ENCODE data around the gene SLC30A10. TPM values are rescaled to one million over a fixed set of nuclear protein-coding genes. Genes with fewer than 3 reads are reported as not detected.
A peak's percentile ranks its signal among the peaks of the same experiment; 100 is the strongest.

SLC30A10 gene
- total RNA-seq, 1 experiment from 2014 or later = 0.09 TPM

DNA sequence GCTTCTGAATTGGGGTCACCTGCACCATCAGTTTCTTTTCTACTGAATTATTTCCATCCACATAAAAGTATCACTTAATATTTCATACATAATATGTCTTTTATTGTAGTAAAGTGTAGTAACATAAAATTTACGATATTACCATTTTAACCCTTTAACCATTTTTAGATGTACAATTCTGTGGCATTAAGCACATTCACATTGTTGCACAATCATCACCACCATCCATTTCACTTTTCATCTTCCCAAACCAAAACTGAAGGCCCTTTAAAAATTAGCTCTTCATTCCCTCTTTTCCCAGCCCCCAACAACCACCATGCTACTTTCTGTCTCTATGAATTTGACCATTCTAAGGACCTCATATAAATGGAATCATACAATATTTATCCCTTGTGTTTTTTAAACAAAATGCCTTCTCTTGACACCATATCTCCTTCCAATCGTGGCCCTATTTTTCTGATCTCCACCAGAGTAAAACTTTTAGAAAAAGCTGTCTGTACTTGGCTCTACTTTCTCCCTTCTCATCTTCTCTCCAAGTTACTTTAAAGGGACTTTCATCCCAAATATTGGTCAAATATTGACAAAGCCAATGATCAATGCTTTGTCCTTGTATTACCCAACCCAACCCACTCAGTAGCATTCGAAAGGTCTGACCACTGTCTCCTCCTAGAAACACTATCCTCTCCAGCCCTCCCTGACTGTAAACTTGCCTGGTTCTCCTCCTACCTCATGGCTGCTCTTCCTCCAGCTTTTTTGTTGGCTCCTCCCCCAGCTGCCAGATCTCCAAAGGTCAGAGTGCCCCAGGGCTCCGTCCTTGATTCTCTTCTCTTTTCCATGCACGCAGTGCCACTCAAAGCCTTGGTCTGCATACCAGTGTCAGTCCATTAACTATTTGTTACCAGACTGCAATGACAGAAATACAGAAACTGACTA is 44.7 kb downstream of the SLC30A10 start:
- Histone ChIP-seq H2BK120ac (ENCODE audit: low read depth, low read length, poor library complexity, severe bottlenecking) (no peak overlapping the region), H3K18ac (ENCODE audit: insufficient read length, low read depth, low read length) (no peak overlapping the region), H4K91ac (ENCODE audit: insufficient read length, low read depth, low read length) (no peak overlapping the region), H3K9me3 (ENCODE audit: control insufficient read depth, low read depth, low read length) (no peaks in the 10 kb centered on the region), H3K27me3 (ENCODE audit: insufficient read depth, low read length) (no peaks in the 10 kb centered on the region), H3K4me2 (ENCODE audit: insufficient read depth, insufficient read length, low read length) (no peak overlapping the region), H4K5ac (ENCODE audit: insufficient read length, low read depth, low read length) (no peak overlapping the region), H2BK12ac (ENCODE audit: insufficient read length, low read depth, low read length) (no peak overlapping the region), H3K79me2 (ENCODE audit: insufficient read depth, low read length) (no peaks in the 10 kb centered on the region), H3K4me1 (ENCODE audit: insufficient read depth, low read length) (no peaks in the 10 kb centered on the region), H2BK15ac (ENCODE audit: low read depth, low read length) (no peak overlapping the region), H3K14ac (ENCODE audit: insufficient read depth, low read length) (no peak overlapping the region), H2AK5ac (ENCODE audit: insufficient read length, low read length) (no peak overlapping the region), H3K27ac (ENCODE audit: insufficient read length, low read depth, low read length) (no peak overlapping the region), H3K4ac (ENCODE audit: low read depth, low read length) (no peak overlapping the region), H2BK5ac (ENCODE audit: insufficient read length, low read length) (no peak overlapping the region), H3K23me2 (ENCODE audit: insufficient read length, low read depth, low read length, poor library complexity, severe bottlenecking) (no peaks in the 10 kb centered on the region), H3K9ac (ENCODE audit: extremely low read depth, insufficient read length, low read length) (no peak overlapping the region), H3T11ph (ENCODE audit: low read length) (no peak overlapping the region), H4K20me1 (ENCODE audit: control insufficient read depth, insufficient read depth, insufficient read length) (no peaks in the 10 kb centered on the region), H2BK20ac (ENCODE audit: low read depth, low read length, poor library complexity, severe bottlenecking) (no peak overlapping the region), H4K8ac (replicated peaks; ENCODE audit: insufficient read length, low read depth, low read length) (no peak overlapping the region), H2AFZ (ENCODE audit: low read length) (peak overlapping the region; percentile 94), H3K56ac (ENCODE audit: insufficient read length, low read depth, low read length) (no peak overlapping the region), H3K79me1 (ENCODE audit: insufficient read depth, low read depth, low read length, poor library complexity, severe bottlenecking) (no peaks in the 10 kb centered on the region), H3K23ac (ENCODE audit: insufficient read length, low read depth, low read length) (no peak overlapping the region)
- H3K4me1 Mint-ChIP-seq = peaks cover 7 to 10% of the 10 kb centered on the region in 2 experiments
- WGBS (ENCODE audit: extremely low coverage, insufficient read length, low lambda C conversion rate) = no CpG with 5 or more reads among the region's 5 CpGs
- H3K4me3 Mint-ChIP-seq = no peak overlapping the region; a peak in 1 of 5 replicates
- H3K27ac Mint-ChIP-seq = peak overlapping the region in 1 of 3 experiments; percentile 59; a peak in 2 of 7 replicates
- peaks cover 8% of the 10 kb centered on the region in 2 experiments for H3K9me3 Mint-ChIP-seq
- TF ChIP-seq, protein P1, sequence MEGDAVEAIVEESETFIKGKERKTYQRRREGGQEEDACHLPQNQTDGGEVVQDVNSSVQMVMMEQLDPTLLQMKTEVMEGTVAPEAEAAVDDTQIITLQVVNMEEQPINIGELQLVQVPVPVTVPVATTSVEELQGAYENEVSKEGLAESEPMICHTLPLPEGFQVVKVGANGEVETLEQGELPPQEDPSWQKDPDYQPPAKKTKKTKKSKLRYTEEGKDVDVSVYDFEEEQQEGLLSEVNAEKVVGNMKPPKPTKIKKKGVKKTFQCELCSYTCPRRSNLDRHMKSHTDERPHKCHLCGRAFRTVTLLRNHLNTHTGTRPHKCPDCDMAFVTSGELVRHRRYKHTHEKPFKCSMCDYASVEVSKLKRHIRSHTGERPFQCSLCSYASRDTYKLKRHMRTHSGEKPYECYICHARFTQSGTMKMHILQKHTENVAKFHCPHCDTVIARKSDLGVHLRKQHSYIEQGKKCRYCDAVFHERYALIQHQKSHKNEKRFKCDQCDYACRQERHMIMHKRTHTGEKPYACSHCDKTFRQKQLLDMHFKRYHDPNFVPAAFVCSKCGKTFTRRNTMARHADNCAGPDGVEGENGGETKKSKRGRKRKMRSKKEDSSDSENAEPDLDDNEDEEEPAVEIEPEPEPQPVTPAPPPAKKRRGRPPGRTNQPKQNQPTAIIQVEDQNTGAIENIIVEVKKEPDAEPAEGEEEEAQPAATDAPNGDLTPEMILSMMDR (conservative IDR thresholded peaks at IDR 0.05) = no peak
- no peaks in the 10 kb centered on the region; the same call in 1 of the 2 replicates for H3K27me3 Mint-ChIP-seq (ENCODE audit: low read depth)
- peaks cover 0 to 9% (median 0%) of the 10 kb centered on the region in 3 experiments; a peak in 3 of 7 replicates for H3K36me3 Mint-ChIP-seq (ENCODE audit: insufficient read depth in 1 of 3, low read depth in 3 of 3)
- peak; percentile 60 for DNase-seq
